ENCODE measurements around the gene FAM228A.

The FAM228A gene

GRCh38 chr2:24203787-24204150 lies 28.9 kb downstream of the FAM228A start:
- DNase-seq (ENCODE audit: extremely low spot score): no peak
- CTCF ChIA-PET: interaction anchor here (1.2 kb wide), 1 partner anchor 38 kb away, joined by 3 read pairs; no protein-coding TSS in a partner anchor
- TF ChIP-seq L3MBTL2 (conservative IDR thresholded peaks at IDR 0.05) (no peak), BHLHE40 (IDR thresholded peaks at IDR 0.05; ENCODE audit: borderline replicate concordance) (no peak), FOXM1 (IDR thresholded peaks at IDR 0.05; ENCODE audit: borderline replicate concordance) (no peak), ELF4 (IDR thresholded peaks at IDR 0.05) (no peak), LEF1 (IDR thresholded peaks at IDR 0.05; ENCODE audit: borderline replicate concordance) (no peak), FOXK2 (IDR thresholded peaks at IDR 0.05) (no peak), SUZ12 (IDR thresholded peaks at IDR 0.05) (no peak), ZNF384 (IDR thresholded peaks at IDR 0.05) (no peak), SP1 (IDR thresholded peaks at IDR 0.05) (no peak), CTBP1 (IDR thresholded peaks at IDR 0.05; ENCODE audit: borderline replicate concordance) (no peak), HDGF (IDR thresholded peaks at IDR 0.05; ENCODE audit: borderline replicate concordance) (no peak), ARNT (IDR thresholded peaks at IDR 0.05) (no peak)
- POLR2A ChIA-PET: interaction anchor here (1.5 kb wide), 1 partner anchor 276 kb away, joined by 3 read pairs; the partner anchor contains the start of gene ATAD2B

DNA sequence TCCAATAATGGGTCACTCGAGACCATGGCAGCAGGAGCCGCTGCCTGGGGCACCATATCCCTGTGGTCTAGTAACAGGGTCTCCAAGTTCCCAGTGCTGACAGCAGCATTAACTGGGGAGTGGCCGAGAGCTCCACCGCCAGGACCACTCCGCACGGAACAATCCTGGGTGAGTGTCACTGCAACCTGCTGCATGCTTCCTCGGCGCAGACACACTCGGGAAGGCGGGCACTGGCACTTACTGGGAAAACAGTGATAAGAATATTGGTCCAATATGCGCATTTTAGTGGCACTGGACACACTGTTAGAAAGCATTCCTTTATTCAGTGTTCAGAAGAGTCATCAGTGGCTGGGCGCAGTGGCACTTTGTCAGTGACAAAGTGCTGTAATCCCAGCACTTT lies 29.7 kb downstream of the FAM228A start:
- no peak for TF ChIP-seq NFRKB (IDR thresholded peaks at IDR 0.05)
- TF ChIP-seq, protein P1, sequence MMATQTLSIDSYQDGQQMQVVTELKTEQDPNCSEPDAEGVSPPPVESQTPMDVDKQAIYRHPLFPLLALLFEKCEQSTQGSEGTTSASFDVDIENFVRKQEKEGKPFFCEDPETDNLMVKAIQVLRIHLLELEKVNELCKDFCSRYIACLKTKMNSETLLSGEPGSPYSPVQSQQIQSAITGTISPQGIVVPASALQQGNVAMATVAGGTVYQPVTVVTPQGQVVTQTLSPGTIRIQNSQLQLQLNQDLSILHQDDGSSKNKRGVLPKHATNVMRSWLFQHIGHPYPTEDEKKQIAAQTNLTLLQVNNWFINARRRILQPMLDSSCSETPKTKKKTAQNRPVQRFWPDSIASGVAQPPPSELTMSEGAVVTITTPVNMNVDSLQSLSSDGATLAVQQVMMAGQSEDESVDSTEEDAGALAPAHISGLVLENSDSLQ (IDR thresholded peaks at IDR 0.05): no peak
- no peak for TF ChIP-seq ZNF384 (IDR thresholded peaks at IDR 0.05)
- TF ChIP-seq L3MBTL2 (conservative IDR thresholded peaks at IDR 0.05): no peak
- TF ChIP-seq FOXM1 (IDR thresholded peaks at IDR 0.05; ENCODE audit: borderline replicate concordance): no peak
- TF ChIP-seq LEF1 (IDR thresholded peaks at IDR 0.05; ENCODE audit: borderline replicate concordance): no peak
- no peak for TF ChIP-seq FOXK2 (IDR thresholded peaks at IDR 0.05)
- TF ChIP-seq ARNT (IDR thresholded peaks at IDR 0.05): no peak
- no peak for TF ChIP-seq TARDBP (IDR thresholded peaks at IDR 0.05)
- no peak for TF ChIP-seq SUZ12 (IDR thresholded peaks at IDR 0.05)
- TF ChIP-seq SP1 (IDR thresholded peaks at IDR 0.05): no peak
- TF ChIP-seq ELF4 (IDR thresholded peaks at IDR 0.05): no peak
- no peak for TF ChIP-seq HDGF (IDR thresholded peaks at IDR 0.05; ENCODE audit: borderline replicate concordance)
- TF ChIP-seq FOXA1 (IDR thresholded peaks at IDR 0.05): no peak
- TF ChIP-seq BHLHE40 (IDR thresholded peaks at IDR 0.05; ENCODE audit: borderline replicate concordance): no peak
- no peak for TF ChIP-seq CTBP1 (IDR thresholded peaks at IDR 0.05; ENCODE audit: borderline replicate concordance)
- DNase-seq (ENCODE audit: extremely low spot score): no peak
- ChIA-PET CTCF (no interaction called here), POLR2A (no interaction called here)

- no peak for DNase-seq (ENCODE audit: extremely low spot score)
- no peak for TF ChIP-seq ELF4 (IDR thresholded peaks at IDR 0.05)
- TF ChIP-seq HDGF (IDR thresholded peaks at IDR 0.05; ENCODE audit: borderline replicate concordance): no peak
- TF ChIP-seq TARDBP (IDR thresholded peaks at IDR 0.05): no peak
- TF ChIP-seq BHLHE40 (IDR thresholded peaks at IDR 0.05; ENCODE audit: borderline replicate concordance): no peak
- TF ChIP-seq SP1 (IDR thresholded peaks at IDR 0.05): no peak
- TF ChIP-seq NFRKB (IDR thresholded peaks at IDR 0.05): no peak
- no peak for TF ChIP-seq SUZ12 (IDR thresholded peaks at IDR 0.05)
- TF ChIP-seq, protein P1 (IDR thresholded peaks at IDR 0.05): no peak
- no peak for TF ChIP-seq ARNT (IDR thresholded peaks at IDR 0.05)
- no peak for TF ChIP-seq LEF1 (IDR thresholded peaks at IDR 0.05; ENCODE audit: borderline replicate concordance)
- no peak for TF ChIP-seq L3MBTL2 (conservative IDR thresholded peaks at IDR 0.05)
- no peak for TF ChIP-seq ZNF384 (IDR thresholded peaks at IDR 0.05)
- CTCF ChIA-PET: no interaction called here
- POLR2A ChIA-PET: no interaction called here
Observed at GRCh38 chr2:24205131-24205530, 30.3 kb downstream of the FAM228A start.

GRCh38 chr2:24206242-24206641 lies 31.4 kb downstream of the FAM228A start:
- ChIA-PET POLR2A (interaction anchor here (0.6 kb wide), 1 partner anchor 428 kb away, joined by 3 read pairs; no protein-coding TSS in a partner anchor), CTCF (no interaction called here)
- TF ChIP-seq TARDBP (IDR thresholded peaks at IDR 0.05) (no peak), FOXK2 (IDR thresholded peaks at IDR 0.05) (no peak), ZNF384 (IDR thresholded peaks at IDR 0.05) (no peak), ELF4 (IDR thresholded peaks at IDR 0.05) (no peak), BHLHE40 (IDR thresholded peaks at IDR 0.05; ENCODE audit: borderline replicate concordance) (no peak), FOXM1 (IDR thresholded peaks at IDR 0.05; ENCODE audit: borderline replicate concordance) (no peak)

GRCh38 chr2:24206714-24207113 lies 31.9 kb downstream of the FAM228A start:
- CTCF ChIA-PET: no interaction called here
- TF ChIP-seq SUZ12 (IDR thresholded peaks at IDR 0.05): no peak
- TF ChIP-seq FOXA1 (IDR thresholded peaks at IDR 0.05): no peak
- TF ChIP-seq, protein P1 (IDR thresholded peaks at IDR 0.05): no peak
- TF ChIP-seq ZNF384 (IDR thresholded peaks at IDR 0.05): no peak
- no peak for TF ChIP-seq FOXK2 (IDR thresholded peaks at IDR 0.05)
- TF ChIP-seq NFRKB (IDR thresholded peaks at IDR 0.05): no peak
- TF ChIP-seq SP1 (IDR thresholded peaks at IDR 0.05): no peak
- TF ChIP-seq BHLHE40 (IDR thresholded peaks at IDR 0.05; ENCODE audit: borderline replicate concordance): no peak
- TF ChIP-seq L3MBTL2 (conservative IDR thresholded peaks at IDR 0.05): no peak
- no peak for TF ChIP-seq LEF1 (IDR thresholded peaks at IDR 0.05; ENCODE audit: borderline replicate concordance)
- no peak for TF ChIP-seq ARNT (IDR thresholded peaks at IDR 0.05)
- no peak for TF ChIP-seq ELF4 (IDR thresholded peaks at IDR 0.05)
- no peak for TF ChIP-seq TARDBP (IDR thresholded peaks at IDR 0.05)
- TF ChIP-seq HDGF (IDR thresholded peaks at IDR 0.05; ENCODE audit: borderline replicate concordance): no peak
- no peak for TF ChIP-seq FOXM1 (IDR thresholded peaks at IDR 0.05; ENCODE audit: borderline replicate concordance)
- TF ChIP-seq CTBP1 (IDR thresholded peaks at IDR 0.05; ENCODE audit: borderline replicate concordance): no peak
- POLR2A ChIA-PET: no interaction called here
- no peak for DNase-seq (ENCODE audit: extremely low spot score)

More at GRCh38 chr2:24206242-24206641, 31.4 kb downstream of the FAM228A start:
- DNase-seq (ENCODE audit: extremely low spot score): no peak

GRCh38 chr2:24207359-24207758 lies 32.5 kb downstream of the FAM228A start:
- TF ChIP-seq NFRKB (IDR thresholded peaks at IDR 0.05) (no peak), FOXK2 (IDR thresholded peaks at IDR 0.05) (no peak), HDGF (IDR thresholded peaks at IDR 0.05; ENCODE audit: borderline replicate concordance) (no peak), TARDBP (IDR thresholded peaks at IDR 0.05) (no peak), FOXM1 (IDR thresholded peaks at IDR 0.05; ENCODE audit: borderline replicate concordance) (no peak)
- CTCF ChIA-PET: no interaction called here
- DNase-seq (ENCODE audit: extremely low spot score): no peak
- POLR2A ChIA-PET: no interaction called here
